CD4-positive, alpha-beta T cell treated with Interferon gamma for 1 hour (primary cell): ENCODE results near the gene HERC3.

Source experiments
- DNase-seq: peaks from one replicate; pipeline ENCODE4 v3.0.0-alpha.2; 2020

HERC3 gene

GRCh38 chr4:88752076-88752463, 159.8 kb downstream of the HERC3 start:
- no peak for DNase-seq

DNA sequence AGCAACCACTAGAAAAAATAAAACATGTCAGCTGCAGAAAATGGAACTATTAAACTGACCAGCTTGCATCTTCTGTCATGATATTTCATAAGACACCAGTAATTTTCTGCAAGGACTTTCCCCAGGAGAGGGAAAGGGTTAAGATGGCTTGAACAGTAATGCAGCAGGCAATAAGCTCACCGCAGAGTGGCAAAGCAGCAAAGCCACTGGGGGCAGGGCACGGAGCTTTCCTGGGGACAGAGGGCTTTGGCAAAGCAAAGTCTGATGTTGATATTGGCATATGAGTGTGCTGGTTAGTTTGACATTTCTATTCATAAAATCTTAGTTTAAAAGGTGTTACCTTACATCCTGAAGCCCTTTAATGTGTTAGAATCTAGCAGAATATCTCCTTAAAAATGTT, 160.5 kb downstream of the HERC3 start:
- DNase-seq, result no peak

DNA sequence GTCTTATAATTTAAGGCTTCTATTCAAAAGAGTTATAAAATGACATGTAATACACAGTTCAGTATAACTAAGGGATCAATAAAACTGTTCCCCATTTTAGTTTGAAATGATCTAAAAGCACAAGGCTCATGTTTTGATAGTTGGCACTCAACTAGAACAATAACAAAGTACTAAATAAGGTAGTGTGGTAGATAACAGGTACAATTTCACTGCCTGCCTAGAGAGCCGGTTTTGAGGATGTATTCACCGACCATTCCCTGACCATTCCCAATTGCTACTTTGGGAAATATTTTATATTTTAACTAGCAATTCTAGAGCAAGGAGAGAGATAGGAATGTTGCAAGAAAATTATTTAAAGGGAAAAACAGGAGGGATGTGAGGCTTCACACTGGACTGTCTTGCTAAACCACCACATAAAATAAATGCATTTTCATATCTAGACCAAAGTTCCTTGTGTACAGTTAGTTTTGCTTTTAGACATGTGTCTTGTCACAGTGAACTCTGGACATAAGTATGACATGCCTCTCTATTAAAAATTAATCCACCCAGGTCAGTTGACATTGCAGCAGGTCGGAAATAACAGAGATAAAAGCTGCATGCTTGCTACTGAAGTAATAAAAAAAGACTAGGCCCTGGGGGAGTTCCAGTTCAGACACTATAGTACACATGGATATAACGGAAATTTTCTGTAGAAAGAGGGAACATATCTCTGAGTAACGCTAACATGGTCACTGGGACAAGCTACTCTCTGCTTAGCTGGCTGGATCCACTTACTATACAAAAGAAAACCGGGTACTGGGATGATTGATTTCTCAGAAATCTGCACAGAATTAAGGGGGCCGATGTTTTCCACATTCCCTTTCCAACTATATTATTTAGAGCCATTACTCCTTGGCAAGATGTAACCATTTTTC, 161.6 kb downstream of the HERC3 start:
- no peak for DNase-seq

DNA sequence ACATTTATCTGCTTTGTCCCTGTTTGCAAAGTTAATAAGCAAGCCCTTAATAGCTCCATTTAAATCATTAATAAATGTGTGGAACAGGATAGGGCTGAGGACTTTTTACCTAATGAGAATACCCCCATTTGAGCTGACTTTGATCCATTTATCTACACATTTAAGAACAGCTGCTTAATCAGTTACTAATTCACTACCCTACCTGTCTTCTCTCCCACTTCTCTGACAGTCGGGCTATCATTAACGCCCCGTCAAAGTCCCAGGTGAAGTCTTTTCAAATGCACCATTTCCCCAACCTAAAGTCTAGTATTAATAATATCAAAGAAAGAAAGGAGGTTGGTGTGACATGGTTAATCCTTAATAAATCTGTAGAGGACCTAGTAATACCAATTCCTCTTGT, 162.5 kb downstream of the HERC3 start:
- no peak for DNase-seq

DNA sequence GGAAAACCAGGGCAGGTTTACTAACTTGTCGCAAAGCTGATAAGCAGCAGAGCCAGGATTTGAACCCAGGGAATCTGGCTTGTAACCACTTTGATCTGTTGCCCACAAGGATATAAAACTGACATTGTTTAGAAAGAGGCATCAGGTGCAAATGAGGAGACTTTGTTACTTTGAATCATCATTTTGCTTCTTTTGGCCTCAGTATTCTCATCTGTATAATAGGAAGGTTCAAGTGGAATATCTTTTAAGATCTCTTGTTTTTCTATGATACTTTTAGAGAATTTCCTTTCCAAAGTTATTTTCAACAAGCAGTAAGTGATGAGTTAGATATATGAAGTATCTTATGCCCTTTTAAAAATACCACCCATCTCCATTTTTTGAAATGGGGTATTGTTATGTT, 163.2 kb downstream of the HERC3 start:
- no peak for DNase-seq

- no peak for DNase-seq
Observed at GRCh38 chr4:88756149-88756548, 163.9 kb downstream of the HERC3 start.

DNA sequence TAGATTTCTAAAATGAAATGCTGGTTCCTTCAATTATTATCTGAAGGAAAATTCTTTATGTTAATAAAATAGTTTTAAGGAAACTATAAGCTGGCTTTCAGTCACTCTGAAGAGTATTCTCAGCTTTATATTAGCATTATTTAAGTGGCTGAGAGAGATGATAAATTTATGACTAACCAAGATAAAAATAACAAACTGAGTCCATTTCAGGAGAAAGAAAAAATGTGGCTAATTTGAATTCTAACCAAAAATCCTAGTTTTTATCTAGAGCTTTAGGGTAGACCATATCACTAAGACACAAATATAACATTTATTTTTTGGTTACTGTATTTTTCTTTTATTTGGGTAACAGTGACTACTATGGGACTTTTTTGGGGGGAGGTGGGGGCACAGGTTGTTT, 164.8 kb downstream of the HERC3 start:
- no peak for DNase-seq

- DNase-seq, result no peak
Observed at GRCh38 chr4:88757776-88758175, 165.5 kb downstream of the HERC3 start.
